ENCODE data around the gene AKAP13.
"Not testable (repeated sequence)": the region's sequence is repeated elsewhere in the genome, so short reads cannot be mapped to it uniquely, and the experiment has no call there.

AKAP13 gene

DNA sequence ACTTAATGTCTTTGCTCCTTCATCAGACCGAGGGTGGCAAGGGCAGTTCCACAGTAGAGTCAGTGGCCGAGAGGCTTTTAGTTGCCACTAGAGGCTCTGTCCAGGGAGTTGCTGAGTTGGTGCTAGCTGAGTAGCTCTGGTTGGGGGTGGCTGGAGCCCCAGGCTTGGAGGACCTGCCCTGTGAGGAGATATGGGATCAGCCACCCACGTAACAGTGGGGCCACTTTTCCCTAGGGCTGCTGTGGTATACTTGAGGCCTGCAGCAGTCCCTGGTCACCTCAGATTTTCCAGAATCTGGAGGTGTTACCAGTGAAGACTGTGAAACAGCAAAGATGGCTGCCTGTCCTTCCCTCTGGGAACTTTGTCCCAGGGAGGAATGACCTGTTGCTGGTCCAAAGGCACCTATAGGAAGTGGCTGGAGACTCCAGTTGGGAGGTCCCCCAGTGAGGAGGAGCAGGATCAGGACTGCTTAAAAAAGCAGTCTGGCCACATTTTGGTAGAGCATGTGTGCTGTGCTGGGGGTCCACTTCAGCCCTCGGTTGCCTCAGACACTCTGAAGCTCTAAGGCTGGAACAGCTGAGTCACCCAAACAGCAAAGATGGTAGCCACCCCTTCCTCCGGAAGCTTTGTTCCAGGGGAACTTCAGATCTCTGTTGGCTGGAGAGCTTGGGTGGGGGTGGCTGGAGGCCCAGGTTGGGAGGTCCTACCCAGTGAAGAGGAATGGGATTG lies 72.9 kb downstream of the AKAP13 start:
- no peak for DNase-seq

DNA sequence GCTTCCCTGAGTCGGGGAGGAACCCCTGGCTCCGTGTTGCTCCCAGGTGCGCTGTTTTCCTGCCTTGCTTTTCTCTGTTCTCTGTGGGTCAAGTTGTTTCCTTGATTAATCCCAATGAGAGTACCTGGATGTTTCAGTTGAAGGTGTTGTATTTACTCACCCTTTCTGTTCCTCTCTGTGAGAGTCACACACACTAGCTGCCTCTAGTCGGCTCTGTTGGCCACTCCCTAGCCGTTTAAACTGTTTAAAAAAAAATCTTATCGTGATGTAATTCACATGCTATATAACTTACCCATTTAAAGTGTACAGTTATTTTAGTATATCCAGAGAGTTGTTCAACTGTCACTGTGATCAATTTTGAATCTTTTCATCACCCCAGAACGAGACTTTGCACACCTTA lies 74.0 kb downstream of the AKAP13 start:
- DNase-seq = no peak

DNA sequence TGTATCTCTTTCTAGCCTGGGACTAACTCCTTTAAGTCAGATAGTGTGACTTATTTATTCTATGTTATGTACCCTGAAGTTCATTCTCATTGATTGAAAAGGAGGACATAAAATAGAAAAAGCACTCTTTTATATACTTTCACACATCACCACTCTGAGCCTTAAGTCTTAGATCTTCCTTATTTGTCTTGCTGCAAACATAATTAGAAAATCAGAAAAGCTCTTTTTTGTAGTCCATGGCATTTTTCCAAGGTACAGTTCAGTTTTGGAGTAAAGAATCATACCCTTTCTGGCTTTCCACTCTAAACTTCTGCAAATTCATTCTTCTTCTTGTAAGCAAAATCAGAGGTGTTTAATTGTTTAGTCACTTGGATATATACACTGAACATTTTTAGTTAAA lies 75.5 kb downstream of the AKAP13 start:
- DNase-seq = no peak

DNA sequence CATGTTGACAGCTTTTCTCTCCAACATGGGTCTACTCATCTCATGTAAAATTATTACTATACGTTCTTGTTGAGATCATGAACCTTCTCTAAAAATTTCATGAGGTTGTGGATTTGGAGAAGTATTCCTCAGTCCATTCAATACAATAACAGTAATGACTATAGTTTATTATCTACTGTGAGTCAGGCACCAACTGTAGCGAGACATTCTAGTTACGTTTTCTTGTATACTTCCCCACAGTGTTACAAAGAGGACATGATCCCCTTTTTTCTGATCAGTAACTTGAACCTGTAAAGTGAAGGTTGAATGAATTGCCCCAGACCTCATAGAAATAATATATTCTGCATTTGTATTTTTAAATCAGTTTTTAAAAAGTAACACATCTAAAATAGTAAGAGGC lies 76.4 kb downstream of the AKAP13 start:
- DNase-seq = no peak

DNA sequence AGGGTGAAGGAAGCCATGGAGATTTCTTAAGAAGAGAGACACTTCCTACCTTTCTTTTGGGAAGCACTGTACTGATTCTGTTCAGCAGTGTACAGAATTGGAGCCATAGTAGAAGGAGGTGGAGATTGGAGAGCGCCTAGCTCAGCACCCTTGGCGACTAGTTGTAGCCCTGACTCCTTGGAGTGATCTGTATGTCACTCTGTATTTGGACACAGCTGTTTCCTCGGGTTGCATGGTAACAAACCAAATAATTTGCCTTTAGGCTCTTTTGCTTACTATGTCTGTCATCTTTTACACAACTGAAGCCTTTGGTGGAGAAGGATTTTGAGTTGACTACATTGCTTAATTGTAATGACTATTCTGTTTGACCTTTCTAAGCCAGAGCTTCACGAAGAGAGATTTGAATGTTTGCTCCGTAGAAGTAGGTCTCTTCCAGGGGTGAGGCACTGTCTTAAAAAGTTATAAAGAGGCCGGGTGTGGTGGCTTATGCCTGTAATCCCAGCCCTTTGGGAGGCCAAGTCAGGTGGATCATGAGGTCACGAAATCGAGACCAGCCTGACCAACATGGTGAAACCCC lies 77.1 kb downstream of the AKAP13 start:
- no peak for DNase-seq

DNA sequence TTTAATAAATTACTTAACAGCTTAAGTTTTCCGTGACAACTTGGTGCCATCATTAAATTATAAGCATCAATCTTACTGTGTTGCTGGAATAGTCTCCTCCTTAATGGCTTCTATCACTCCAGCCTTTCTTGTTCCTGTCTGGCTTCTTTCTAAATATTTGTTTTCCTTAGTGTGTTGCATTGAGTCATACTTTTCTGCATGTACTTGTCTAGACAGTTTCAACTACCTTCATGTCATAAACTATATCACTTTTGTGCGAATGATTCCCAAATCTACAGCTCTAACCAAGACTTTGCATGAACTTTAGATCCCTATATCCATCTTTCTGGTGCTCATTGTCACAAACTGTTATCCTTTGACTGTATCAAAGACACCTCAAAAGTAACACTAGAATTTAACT lies 78.4 kb downstream of the AKAP13 start:
- no peak for DNase-seq

DNA sequence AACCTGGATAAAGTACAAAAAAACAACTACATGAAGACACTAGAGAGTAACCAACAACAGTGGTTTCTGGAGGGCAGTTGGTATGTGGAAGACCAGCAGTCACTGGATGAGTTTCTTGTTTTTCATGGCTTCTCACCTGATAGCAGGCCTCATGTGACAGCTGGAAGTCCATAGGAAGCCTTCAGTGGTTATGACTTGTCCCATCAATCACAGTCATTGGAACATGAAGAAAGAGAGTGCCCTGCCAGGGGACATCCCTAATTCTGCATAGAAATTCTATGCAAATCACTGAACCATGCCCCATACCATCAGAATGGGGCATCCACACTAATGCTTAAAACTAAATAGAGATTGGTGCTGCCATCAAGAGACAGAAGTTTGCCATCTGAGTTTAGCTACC lies 81.6 kb downstream of the AKAP13 start:
- no peak for DNase-seq

DNA sequence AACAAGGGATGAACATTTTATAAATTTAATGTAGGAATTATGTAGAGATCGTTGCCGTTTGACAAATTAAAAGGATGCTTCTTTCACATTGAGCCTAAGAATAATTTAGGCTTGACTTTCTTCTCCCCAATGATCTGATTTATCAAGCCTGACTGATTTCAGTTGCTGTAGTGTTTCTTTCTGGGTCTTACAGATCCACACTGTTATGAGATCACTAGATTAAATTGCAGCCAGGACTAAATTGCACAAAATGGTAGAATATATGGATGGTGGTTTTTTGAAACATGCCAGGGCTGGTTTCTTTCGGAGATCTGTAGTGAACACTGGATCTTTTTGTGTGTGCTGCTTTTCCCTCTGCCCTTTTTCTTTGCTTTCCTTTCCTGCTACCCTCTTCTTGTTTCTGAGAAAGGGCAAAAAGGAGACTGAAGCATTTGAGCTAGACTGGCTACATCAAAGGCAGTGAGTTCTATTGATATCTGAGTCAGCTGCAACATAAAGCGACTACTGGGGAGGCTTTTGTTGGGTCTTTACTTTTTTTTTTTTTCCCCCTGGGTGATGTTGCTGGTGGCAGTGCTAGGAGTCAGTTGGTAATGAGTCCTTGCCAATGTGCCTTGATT lies 83.0 kb downstream of the AKAP13 start:
- no peak for DNase-seq

DNA sequence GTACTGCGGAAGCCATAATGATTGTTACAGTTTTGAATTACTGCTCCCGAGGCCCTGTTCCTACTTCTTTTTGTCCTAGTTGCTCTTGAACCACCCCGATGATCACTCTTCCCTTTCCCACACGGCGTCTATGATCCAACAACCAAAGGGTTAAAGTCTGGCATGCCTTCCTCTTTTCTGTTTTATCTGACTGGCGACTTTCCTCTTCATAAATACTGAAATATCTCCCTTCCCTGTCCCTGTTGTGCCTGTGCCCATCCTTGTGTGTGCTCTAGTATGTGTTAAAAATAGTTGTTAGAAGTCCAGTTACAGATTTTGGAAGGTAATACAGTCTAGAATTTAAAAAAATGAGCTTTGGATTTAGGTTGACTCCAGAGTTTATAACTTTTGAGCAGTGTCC lies 83.6 kb downstream of the AKAP13 start:
- DNase-seq = no peak

DNA sequence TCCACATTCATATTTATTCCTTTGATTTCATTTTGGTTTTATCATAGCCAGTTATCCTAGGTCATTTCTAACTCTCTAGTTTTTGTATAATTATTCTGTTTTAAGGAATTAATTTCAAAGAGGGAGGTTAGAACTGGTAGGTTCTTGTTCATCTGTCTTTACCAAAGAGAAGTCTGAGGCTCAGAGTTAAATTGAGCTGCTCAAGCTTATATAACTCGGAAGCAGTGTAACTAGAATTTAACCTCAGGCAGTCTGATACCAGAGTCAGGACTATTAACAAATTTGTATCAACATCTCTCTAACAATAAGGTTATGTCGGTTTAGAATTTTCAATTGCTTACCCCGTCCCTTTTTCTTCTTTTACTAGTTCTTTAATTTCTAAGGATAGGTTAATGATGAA lies 84.1 kb downstream of the AKAP13 start:
- DNase-seq = no peak

DNA sequence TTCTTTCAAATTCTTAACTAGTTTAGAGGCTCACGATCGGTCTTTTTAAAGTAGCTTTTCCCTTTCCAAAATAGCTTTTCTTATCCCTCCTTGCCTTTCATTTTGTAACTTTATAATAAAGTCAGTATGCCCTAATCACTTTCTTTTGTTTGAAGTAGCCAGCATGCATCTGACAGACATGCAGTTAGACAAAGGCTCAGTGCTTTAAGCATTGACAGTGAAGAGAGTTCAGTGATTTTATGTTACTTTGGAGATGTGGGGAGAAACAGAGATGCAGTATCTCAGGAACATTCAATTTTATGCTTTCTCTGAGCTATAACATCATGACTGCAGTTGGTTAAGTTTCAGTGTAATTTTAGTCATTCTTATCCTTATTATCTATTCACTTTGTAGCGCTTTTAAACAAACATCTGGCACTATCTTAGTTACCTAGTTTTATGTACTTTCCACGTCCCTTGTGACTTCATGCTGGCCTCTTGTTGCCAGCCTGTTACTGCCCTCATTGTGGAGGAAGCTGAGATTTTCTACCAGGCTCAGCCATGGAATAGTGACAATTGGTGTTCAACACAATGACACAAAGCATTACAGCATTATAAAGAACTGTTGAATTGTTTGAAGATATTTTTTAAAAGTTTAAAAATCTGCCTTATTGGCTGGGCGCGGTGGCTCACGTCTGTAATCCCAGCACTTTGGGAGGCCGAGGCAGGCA lies 90.3 kb downstream of the AKAP13 start:
- no peak for DNase-seq

DNA sequence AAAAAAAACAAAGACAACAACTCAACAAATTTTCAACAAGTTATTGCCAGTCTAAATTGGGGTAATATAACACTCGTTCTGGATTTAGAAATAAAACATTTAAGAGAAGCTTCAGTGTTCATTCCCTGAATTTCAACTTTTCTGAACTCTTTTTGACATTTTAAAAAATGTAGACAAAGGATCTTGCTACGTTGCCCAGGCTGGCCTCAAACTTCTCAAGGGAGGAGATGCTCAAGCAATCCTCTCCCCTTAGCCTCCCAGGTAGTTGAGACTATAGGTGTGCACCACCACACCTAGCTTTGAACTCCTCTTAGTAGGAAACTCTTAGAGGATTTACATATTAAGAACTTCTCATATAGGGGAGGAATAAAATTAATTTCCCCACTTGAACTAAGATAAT lies 91.9 kb downstream of the AKAP13 start:
- DNase-seq = no peak

DNA sequence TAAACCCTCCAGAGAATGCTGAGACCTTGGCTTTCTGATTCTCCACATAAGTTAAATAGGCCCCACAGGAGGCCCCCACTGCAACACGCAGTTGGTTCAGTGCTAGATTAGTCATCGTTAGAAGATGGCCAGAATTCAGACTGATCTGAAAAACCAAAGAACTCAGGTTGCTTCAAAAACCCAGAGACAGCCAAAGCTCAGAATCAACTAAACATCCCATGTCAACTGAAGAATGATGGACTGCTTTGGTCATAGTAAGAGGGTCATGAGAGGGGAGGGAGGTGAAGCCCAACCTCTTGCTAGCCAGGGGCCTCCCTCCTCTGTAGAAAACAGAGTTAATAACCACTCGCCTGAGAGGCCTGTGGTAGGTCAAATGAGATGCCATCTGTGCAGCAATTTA lies 93.1 kb downstream of the AKAP13 start:
- DNase-seq = no peak

DNA sequence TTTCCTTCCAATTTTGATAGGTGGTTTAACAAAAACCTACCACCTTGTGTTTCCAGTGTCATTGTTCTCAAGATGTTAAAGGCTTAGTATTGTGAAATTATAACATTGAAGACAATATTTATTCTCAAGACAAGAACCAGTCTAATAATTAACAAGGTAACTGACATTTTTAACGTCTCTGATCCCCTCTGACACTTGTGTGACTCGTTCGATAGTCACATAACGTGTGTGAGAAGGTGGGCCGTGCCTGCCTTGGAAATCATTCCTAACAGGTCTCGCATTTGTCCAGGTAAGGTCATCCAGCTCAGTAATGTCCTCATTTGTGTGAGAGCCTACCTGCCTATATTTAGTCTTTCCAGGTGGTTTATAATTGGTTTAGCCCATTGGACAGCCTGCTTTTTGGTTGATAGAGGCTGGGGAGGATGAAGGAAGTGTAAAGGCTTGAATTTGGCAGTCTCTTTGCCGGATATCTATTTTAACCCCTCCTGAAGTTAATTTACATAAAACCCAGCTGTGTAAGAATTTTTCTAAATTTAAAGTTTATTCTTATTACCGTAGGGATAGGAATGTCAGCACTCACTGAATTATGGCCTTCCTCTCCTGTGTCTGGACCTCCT lies 94.4 kb downstream of the AKAP13 start:
- no peak for DNase-seq

DNA sequence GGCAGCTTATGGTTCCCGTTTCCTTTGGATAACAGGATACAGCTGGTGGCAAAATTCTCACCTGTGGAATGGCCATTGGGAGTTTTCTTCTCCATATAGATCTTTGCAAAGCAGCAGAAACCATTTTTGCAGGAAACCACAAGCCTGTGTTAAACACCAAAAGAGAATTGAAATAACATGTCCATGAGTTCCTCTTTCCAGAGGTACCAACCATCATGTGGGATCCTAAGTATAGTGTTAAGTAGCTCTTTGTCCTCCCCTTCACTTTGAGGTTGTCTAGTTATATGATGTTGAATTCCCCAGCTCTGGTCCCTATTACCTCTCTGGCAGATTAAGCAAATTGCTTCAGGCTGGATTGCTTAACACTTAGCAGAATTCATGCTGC lies 94.9 kb downstream of the AKAP13 start:
- peak; percentile 78 for DNase-seq

DNA sequence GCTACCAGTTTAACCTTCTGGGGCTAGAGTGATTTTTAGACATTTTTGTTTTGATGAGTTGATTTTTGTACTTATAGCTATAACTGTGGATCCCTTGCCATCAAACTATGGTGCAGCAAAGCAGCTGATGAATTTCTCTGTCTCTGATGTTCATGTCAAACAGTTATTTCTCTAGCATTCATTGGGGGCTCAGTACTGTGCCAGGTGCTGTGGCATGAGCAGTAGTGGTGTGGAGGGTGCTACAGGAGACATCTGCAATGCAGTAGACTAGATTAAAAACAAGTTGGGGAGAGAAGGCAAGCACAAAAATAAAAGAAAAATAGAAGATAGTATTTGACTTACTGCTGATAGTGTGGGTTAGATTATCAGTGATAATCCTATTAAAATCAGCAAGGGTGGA lies 95.3 kb downstream of the AKAP13 start:
- DNase-seq = no peak

DNA sequence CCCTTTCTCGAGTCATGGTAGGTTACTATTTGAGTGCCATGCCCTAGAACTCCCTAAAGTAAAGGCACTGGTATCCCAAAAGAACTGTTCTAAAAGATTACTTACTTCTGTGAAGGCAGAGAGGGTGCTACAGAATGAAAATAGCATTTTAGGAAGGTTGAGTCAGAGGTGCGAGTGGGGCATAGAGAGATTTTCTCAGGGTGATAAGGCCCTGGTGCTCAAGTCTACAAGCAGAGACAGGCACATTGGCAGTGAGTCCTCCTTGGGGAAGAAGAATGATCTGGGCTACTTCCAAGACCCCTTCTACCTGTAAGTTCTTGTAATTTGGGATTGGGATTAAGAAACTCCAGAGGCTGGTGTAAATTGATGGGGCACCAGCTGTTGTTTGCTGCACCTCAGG lies 96.7 kb downstream of the AKAP13 start:
- DNase-seq = no peak

DNA sequence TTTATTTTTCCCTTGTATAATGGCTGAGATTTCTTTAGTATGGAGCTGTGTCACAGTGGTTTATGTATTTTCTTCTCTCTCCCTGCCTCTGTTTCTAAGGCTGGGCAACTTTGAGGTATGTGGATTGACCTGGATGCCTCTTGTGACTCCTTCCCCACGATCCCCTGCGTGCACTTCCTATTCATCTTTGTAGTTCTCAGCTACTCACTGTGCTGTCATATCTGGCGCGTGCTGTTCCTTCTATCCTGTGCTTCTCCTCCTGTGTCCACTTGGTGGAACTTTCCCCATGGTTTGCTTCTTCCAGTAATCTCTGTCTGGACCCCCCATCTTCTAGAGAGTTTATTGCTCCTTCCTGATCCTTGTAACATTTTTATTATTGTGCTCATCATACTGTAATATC lies 97.3 kb downstream of the AKAP13 start:
- DNase-seq = no peak

DNA sequence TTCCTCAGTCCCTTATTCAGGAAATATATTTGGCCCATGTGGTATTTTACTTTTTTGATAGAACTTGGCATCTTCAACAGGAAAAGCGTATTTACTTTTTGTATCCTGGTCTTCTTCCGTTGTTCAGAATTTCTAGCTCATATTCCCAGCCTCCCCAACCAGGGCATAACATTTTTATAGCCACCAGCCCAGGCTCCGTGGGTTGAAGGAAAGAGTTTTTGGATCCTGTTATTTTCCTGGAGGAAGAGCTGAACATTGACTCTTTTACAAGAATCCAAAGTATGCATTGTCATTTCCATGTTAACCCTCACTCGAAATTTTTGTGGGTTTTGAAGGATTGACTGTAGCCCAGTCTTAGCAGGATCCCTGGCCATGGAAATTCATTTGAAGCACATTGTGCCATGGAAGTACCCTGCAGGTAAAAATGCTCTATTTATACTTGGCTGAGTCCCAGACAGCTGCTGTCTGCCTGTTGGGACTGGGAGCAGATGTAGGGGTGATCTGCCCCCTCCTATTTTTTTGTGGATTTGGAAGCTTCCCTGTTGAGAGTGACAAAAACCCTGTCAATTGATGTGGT lies 98.8 kb downstream of the AKAP13 start:
- no peak for DNase-seq

DNA sequence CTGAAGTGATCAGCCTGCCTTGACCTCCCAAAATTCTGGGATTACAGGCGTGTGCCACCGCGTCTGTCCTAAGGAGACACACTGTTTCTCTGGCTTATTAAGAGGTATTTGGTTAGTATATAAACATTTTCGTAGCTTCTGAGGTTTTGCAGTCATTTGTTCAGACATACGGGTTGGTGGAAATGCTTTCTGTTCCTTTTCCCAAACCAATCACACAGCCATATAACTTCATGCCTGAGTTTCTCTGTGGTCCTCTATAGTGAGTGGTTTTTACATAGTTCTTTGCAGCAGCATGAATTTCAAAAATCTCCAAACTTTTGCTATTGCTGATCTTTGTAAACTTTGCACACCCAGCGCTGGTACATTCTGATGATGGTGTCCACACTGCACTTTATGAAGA lies 100.5 kb downstream of the AKAP13 start:
- no peak for DNase-seq

DNA sequence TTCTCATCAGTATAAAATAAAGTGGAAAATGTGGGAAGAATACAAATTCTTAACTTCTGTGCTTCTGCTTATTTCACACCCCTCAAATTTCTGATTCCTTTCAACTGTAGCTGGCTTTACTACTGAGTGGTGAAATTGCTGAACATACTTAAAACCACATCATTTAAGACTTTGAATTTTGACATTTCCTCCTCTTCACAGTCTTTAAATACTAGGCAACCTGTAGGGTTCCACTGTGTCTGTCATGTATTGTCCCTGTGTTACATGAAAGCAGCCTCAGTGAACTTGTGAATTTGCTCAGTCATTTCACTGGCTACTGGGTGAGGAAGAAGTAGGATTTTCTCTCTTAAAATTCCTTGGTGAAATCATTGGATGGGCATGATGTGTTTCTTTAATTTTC lies 101.1 kb downstream of the AKAP13 start:
- not testable (repeated sequence) for DNase-seq

DNA sequence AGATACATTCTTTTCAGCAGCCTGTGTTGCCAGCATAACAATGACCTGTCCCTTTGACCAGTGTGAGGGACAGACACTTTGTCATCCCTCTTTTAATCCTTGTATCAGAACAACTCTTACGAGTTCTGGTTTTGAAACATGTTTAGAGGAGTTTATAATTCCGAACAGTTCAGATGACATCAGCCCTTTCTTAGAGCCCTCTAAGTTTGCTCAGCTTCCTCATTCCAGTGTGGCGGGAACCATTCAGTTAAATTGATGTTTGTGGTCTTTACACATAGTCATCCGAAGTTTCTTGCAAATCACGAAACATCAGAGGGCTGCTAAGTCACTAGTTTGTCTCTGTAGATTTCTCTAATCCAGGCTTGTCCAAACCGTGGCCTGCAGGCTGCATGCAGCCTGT lies 102.5 kb downstream of the AKAP13 start:
- peak; percentile 22 for DNase-seq

DNA sequence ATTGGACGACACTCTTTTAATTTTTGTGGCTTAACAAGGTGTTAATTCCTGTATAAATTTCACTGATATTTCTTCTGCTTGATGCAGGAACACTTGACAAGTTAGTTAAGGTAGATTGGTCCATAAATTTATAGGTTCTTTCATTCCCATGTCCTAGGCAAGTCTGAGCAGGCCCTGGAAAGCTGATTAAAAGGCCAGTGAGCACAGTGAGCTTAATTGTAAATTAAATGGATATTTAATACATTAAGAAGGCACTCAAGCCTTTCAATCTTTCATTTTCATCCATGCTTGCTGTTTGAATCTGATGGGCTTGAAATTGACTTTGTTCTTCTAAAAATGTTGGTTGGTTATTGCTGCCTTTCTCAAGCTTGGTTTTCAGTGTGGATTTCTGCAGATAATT lies 103.6 kb downstream of the AKAP13 start:
- DNase-seq = not testable (repeated sequence)

All from SIG-M5 (cell line).